Ramos (cell line): ENCODE measurements around the gene GPX6.
"Not testable (repeated sequence)": the region's sequence is repeated elsewhere in the genome, so short reads cannot be mapped to it uniquely, and the experiment has no call there.

Source experiments
- in situ Hi-C: fragments of 300-500 bp; cut with MboI; formaldehyde crosslinking; loops from one replicate; pipeline ENCODE4 v1.14.3; 2022; ENCODE audit warnings: low sequenced_read_pairs; ENCODE audit not compliant: unreplicated experiment

GPX6 gene

GRCh38 chr6:28525496-28526039, 10.0 kb upstream of the GPX6 start, which contains the start of gene GPX5:
Gene GPX5, plus strand, starts transcription at chr6:28525881. Its CDS starts 133 bp downstream, at chr6:28526014.
- in situ Hi-C loops, result no loop called here

GRCh38 chr6:28523241-28523622, 7.6 kb upstream of the GPX6 start:
- in situ Hi-C loops, result no loop called here

DNA sequence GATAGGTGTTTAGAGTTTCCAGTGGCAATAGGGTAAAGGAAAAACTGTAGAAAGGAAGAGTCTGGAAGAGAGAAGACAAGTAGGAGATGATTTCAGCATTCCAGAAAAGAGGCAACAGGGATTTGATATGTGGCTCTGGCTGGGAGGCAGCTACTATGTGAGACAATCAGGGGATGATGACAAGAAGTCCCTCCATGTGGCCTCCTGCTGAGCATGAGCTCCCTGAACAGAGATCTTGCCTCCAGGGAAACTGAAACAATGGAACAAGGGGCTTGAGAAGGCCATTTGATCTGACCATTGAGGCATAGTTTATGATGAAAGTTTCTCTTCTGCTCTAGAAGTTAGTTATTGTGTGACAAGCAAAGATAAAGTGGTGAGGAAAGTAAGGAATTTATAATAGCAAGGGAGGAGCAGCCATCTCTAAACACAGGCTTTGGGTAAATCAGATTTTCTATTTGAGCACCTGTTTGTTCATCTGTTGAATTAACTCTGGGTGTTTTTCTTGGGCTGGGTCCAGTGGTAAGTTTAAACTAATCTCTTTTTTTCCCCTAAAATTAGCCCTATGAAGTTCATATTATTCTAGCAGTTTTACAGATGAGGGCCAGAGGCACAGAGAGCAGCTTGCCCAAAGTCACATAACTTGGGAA, 7.1 kb upstream of the GPX6 start:
- in situ Hi-C loops, result no loop called here

- in situ Hi-C loops, result no loop called here
Observed at GRCh38 chr6:28517964-28518363, 2.4 kb upstream of the GPX6 start.

GRCh38 chr6:28512387-28512786, 3.2 kb downstream of the GPX6 start:
- in situ Hi-C loops, result not testable (repeated sequence)

DNA sequence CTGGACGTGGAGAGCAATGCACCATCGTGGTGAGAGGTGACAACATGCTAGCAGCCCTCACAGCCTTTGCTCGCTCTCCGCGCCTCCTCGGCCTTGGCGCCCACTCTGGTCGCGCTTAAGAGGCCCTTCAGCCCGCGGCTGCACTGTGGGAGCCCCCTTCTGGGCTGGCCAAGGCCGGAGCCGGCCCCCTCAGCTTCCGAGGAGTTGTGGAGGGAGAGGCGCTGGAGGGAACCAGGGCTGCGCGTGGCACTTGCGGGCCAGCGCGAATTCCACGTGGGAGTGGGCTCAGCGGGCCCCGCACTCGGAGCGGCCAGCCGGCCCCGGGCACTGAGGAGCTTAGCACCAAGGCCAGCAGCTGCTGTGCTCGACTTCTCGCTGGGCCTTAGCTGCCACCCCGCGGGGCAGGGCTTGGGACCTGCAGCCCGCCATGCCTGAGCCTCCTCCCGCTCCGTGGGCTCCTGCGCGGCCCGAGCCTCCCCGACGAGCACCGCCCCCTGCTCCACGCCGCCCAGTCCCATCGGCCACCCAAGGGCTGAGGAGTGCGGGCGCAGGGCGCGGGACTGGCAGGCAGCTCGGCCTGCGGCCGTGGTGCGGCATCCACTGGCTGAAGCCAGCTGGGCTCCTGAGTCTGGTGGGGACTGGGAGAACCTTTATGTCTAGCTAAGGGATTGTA, 3.8 kb downstream of the GPX6 start:
- in situ Hi-C loops, result no loop called here

- in situ Hi-C loops, result no loop called here
Observed at GRCh38 chr6:28506807-28507475, 8.7 kb downstream of the GPX6 start.

- in situ Hi-C loops, result no loop called here
Observed at GRCh38 chr6:28505733-28506132, 9.9 kb downstream of the GPX6 start.

GRCh38 chr6:28502709-28503305, 12.8 kb downstream of the GPX6 start:
- in situ Hi-C loops, result not testable (repeated sequence)

DNA sequence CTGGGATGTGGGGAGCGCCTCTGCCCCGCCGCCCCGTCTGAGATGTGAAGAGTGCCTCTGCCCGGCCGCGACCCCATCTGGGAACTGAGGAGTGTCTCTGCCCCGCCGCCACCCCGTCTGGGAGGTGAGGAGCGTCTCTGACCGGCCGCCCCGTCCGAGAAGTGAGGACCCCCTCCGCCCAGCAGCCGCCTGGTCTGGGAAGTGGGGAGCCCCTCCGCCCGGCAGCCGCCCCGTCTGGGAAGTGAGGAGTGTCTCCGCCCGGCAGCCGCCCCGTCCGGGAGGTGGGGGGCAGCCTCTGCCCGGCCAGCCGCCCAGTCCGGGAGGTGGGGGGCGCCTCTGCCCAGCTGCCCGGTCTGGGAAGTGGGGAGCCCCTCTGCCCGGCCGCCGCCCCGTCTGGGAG, 13.5 kb downstream of the GPX6 start:
- in situ Hi-C loops, result not testable (repeated sequence)

DNA sequence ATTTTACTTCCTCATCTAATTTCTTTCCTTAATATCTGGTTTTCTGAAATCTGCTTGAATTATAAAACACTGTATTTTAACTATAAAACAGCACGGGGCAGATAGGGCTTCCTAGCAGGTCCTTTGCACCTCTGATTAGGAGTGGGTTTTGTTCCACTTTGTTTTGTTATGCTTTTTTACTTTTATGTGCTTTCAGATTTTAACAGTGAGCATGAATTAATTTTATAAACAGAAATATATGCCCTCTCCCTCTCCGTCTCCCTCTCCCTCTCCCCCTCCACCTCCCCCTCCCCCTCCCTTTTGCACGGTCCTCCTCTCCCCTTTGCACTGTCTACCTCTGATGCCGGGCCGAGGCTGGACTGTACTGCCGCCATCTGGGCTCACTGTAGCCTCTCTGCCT, 14.3 kb downstream of the GPX6 start:
- in situ Hi-C loops, result no loop called here

DNA sequence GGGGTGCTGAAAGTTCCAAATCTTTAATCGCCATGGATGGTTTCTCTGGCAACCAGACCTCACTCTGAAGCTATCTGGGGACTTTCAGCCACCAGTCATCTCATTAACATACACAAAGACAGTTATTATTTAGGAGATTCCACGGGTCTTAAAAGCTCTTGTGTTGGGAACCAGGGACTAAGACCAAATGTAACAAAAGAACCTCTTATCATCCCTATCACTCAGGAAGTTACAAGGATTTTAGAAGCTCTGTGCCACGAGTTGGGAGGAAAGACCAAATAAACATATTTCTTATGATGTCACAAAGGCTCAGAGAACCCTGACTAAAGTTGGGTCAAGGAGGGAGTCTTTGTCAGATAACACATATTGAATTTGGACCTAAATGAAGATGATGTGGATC, 17.7 kb downstream of the GPX6 start:
- in situ Hi-C loops, result no loop called here

DNA sequence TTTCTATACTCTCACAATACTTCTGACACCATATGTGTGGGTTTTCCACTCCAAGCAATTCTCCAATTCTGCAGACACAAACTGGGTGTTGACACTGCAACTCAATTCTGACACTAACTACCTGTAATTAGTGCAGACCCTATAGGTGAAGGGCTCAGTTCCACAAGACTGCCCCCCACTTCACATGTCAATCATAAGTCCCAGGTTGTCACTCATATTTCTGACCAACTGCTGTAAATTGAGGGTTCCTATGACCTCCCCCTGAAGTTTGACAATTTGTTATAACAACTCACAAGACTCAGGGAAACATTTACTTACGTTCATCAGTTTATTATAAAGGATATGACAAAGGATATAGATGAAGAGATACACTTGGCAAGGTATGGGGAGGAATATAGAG, 18.3 kb downstream of the GPX6 start:
- in situ Hi-C loops, result no loop called here

DNA sequence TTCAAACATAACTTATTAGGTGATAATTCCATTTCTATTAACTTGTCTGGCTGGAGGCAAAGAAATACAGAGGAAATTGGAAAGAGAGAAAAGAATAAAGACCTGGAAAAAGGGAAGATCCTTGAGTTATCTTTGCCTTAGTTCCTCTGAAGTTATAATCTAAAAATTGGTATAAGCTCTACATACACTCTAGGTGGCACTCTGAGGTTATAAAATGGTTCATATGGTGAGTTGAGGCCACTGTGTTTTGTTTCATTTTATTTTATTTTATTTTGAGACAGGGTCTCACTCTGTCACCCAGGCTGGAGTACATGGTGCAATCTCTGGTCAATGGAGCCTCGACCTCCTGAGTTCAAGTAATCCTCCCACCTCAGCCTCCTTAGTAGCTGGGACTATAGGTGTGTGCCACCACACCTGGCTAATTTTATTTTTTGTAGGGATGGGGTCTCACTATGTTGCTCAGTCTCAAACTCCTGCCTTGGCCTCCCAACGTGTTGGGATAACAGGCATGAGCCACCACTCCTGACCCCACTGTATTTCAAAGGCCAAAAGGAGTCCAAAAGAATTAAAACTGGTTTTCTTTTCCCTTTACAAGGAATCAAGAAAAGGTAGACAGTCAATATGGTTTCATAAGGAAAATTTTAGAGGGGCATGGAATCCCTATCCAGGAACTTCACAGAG, 19.4 kb downstream of the GPX6 start:
- in situ Hi-C loops, result no loop called here

DNA sequence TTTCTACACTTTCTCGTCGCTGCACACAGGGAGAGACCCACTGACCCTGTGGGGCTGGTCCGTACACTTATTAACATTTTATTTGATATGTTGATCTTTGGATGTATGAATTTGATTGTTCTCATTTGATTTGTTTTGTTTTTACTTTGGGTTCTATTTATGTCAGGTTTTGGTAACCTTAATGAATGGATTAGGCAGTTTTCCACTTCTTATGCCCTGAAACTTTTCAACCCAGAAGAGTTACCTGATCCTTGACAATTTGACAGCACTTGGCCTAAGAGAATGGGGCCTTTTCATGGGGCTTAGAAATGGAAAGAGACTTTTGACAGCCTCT, 23.6 kb downstream of the GPX6 start:
- in situ Hi-C loops, result no loop called here

GRCh38 chr6:28490205-28490890, 25.2 kb downstream of the GPX6 start:
- in situ Hi-C loops, result no loop called here

- in situ Hi-C loops, result no loop called here
Observed at GRCh38 chr6:28489366-28490204, 26.0 kb downstream of the GPX6 start.

GRCh38 chr6:28488916-28489365, 26.7 kb downstream of the GPX6 start:
- in situ Hi-C loops, result no loop called here
